Stomach (tissue), 9 donors: ENCODE data around the gene PDE3B. TPM values are rescaled to one million over a fixed set of nuclear protein-coding genes. Genes with fewer than 3 reads are reported as not detected.

Experiments used
- DNase-seq, 2 donors: peaks; one replicate each; pipeline versions ENCODE4 v3.0.0 to v3.0.0-alpha.2; 2013 to 2019
- H3K27ac ChIP-seq, 5 donors: fragments of 200-600 bp in 4 of 5; sonication (generic) in 4 of 5; one replicate each; pipeline ENCODE4 v1.5.1; 2013 to 2019; ENCODE audit warnings: mild to moderate bottlenecking in 1 of 5, moderate library complexity in 1 of 5
- H3K27me3 ChIP-seq, 3 donors: fragments of 200-600 bp; sonication (generic); one replicate each; pipeline ENCODE4 v1.5.1; 2017 to 2019; ENCODE audit warnings: mixed run types in 1 of 3
- H3K36me3 ChIP-seq, 4 donors: fragments of 200-600 bp; sonication (generic); 1 replicate in 3 of 4; 2 replicates in 1 of 4; pipeline ENCODE4 v1.5.1; 2016 to 2019
- H3K4me1 ChIP-seq, 4 donors: fragments of 200-600 bp; sonication (generic); one replicate each; pipeline ENCODE4 v1.5.1; 2016 to 2019
- H3K4me3 ChIP-seq, 4 donors: fragments of 200-600 bp; sonication (generic) in 3 of 4; one replicate each; pipeline ENCODE4 v1.5.1; 2016 to 2019; ENCODE audit warnings: mild to moderate bottlenecking in 1 of 4
- H3K9me3 ChIP-seq, 4 donors: fragments of 200-600 bp; sonication (generic); one replicate each; pipeline ENCODE4 v1.5.1; 2016 to 2019
- CTCF ChIP-seq, 7 experiments: fragments of 450-650 bp in 4 of 7; fragments of 200-600 bp in 3 of 7; sonication (generic) in 3 of 7; IDR thresholded peaks; one replicate each; pipeline ENCODE4 v1.5.1; 2016 to 2019; ENCODE audit warnings: antibody characterized with exemption in 7 of 7, control low read depth in 2 of 7, mild to moderate bottlenecking in 1 of 7
- EP300 ChIP-seq: sonication (generic); formaldehyde crosslinking; IDR thresholded peaks from one replicate; pipeline ENCODE4 v1.6.1; 2017; ENCODE audit warnings: antibody characterized with exemption
- POLR2A ChIP-seq, 4 donors: fragments of 450-650 bp; IDR thresholded peaks; one replicate each; pipeline ENCODE4 v1.6.1; 2016; ENCODE audit warnings: antibody characterized with exemption in 4 of 4, control low read depth in 2 of 4, mild to moderate bottlenecking in 1 of 4, moderate library complexity in 1 of 4
- POLR2AphosphoS5 ChIP-seq, 3 donors: sonication (generic); formaldehyde crosslinking; IDR thresholded peaks; one replicate each; pipeline ENCODE4 v1.6.1; 2016; ENCODE audit warnings: antibody characterized with exemption in 3 of 3
- WGBS, 5 donors: extraction: QIAGEN DNeasy Blood & Tissue Kit in 3 of 5; methylation state at CpG; one replicate each; pipeline versions ENCODE4 v1.1.5 to v1.1.7; 2013 to 2018; 5-methylcytosine and 5-hydroxymethylcytosine counted together
- intact Hi-C: fragments of 100-400 bp; cut with DNase I; formaldehyde crosslinking; loops from one replicate; pipeline ENCODE4 v1.15.1; 2023; ENCODE audit warnings: low total_unique reads
- polyA plus RNA-seq, 3 donors: library from polyadenylated mRNA; stranded (reverse); fragments of 200-250 nt; gene quantifications; one replicate each; pipeline ENCODE4 v1.2.3, GENCODE V29; 2013
- total RNA-seq, 5 donors: library from RNA; depleted of rRNA; stranded (reverse); fragments of >200 nt; gene quantifications; one replicate each; pipeline versions ENCODE4 v1.1.0 to v1.2.3, GENCODE V29; 2014 to 2016
- donor health status: healthy with polysubstance abuse.
- donor health status: Bipolar disorder and iron deficiency.
- donor health status: healthy.

Gene PDE3B
- total and polyA plus RNA-seq, 8 donors: 1.2 to 49.2 (median 14.2) TPM

DNA sequence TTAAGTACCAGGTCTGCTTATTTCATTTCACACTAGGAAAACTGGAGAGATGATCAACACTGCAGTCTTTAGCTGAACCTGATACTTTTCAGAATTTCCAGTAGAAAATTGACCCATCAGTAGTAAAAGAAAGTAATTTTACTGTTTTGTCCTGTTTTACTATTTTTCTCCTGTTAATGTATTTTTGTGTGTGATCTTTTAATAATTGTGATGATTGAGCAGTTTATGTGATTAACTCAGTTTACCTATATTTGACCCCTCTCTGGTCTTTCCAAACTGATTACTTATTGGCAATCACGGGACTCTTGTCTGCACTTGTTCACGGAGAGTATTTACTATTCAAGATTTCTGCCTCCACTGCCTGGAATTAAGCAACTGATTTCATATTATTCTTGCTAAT is 249.0 kb downstream of the PDE3B start:
- H3K4me1 ChIP-seq: peaks cover 12 to 35% (median 24%) of the 10 kb centered on the region in 4 donors
- no peaks in the 10 kb centered on the region for H3K36me3 ChIP-seq
- no peaks in the 10 kb centered on the region for H3K27me3 ChIP-seq
- intact Hi-C loops: no loop called here
- H3K9me3 ChIP-seq: no peaks in the 10 kb centered on the region
- H3K4me3 ChIP-seq: peak overlapping the region; percentile 65 to 79 (median 74)
- no peak for TF ChIP-seq POLR2A (IDR thresholded peaks at IDR 0.05)
- no peak for TF ChIP-seq CTCF (IDR thresholded peaks at IDR 0.05)
- no peak for TF ChIP-seq EP300
- TF ChIP-seq POLR2AphosphoS5 (IDR thresholded peaks at IDR 0.05): no peak
- WGBS, 5 donors: 63 to 70% (median 68%) methylated on average over 2 of the region's 2 CpGs
- no peak for DNase-seq
- H3K27ac ChIP-seq: peak overlapping the region; percentile 34 to 96 (median 93)

GRCh38 chr11:14894657-14895598 is 251.3 kb downstream of the PDE3B start:
- TF ChIP-seq CTCF (IDR thresholded peaks at IDR 0.05) (no peak), EP300 (no peak), POLR2A (IDR thresholded peaks at IDR 0.05) (no peak)
- no peaks in the 10 kb centered on the region for H3K36me3 ChIP-seq
- H3K4me3 ChIP-seq: no peak overlapping the region
- WGBS, 5 donors: 63 to 77% (median 71%) methylated on average over 5 of the region's 5 CpGs
- peaks cover 8 to 21% (median 13%) of the 10 kb centered on the region in 4 donors for H3K4me1 ChIP-seq
- no peak overlapping the region for H3K27ac ChIP-seq
- H3K9me3 ChIP-seq: no peaks in the 10 kb centered on the region
- intact Hi-C loops: no loop called here
- no peaks in the 10 kb centered on the region for H3K27me3 ChIP-seq
- peak in 1 of 2 donors; percentile 28 for DNase-seq

DNA sequence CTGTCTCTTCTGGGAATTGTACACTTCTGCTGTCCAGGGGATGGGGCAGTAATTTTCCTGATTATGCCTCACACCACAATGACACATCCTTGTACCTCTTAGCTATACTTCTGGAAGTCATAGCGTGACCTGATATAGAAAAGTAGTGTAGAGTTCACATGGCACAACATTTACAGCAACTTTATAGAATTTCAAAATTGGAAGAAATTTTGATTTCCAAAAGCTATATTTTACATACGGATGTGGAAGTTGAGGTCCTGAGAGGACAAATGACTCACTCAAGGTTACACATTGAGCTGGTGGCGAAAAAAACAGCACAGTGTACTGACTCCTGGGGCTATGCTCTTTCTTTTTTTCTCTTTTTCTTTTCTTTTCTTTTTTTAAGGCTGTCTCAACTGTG is 254.8 kb downstream of the PDE3B start:
- Histone ChIP-seq H3K9me3 (no peaks in the 10 kb centered on the region), H3K4me1 (peaks cover 0 to 3% (median 0%) of the 10 kb centered on the region in 4 donors), H3K27me3 (no peaks in the 10 kb centered on the region), H3K36me3 (no peaks in the 10 kb centered on the region), H3K27ac (no peak overlapping the region), H3K4me3 (no peak overlapping the region)
- 76 to 95% (median 93%) methylated on average over 3 of the region's 3 CpGs for WGBS, 5 donors
- DNase-seq: no peak
- TF ChIP-seq EP300 (no peak), POLR2A (IDR thresholded peaks at IDR 0.05) (no peak), POLR2AphosphoS5 (IDR thresholded peaks at IDR 0.05) (no peak), CTCF (IDR thresholded peaks at IDR 0.05) (no peak)
- intact Hi-C loops: no loop called here

- WGBS, 5 donors: 57 to 76% (median 64%) methylated on average over 2 of the region's 2 CpGs
- no peak for DNase-seq
- no peak overlapping the region for H3K4me3 ChIP-seq
- no peaks in the 10 kb centered on the region for H3K9me3 ChIP-seq
- intact Hi-C loops: no loop called here
- H3K27me3 ChIP-seq: no peaks in the 10 kb centered on the region
- TF ChIP-seq POLR2A (IDR thresholded peaks at IDR 0.05) (no peak), EP300 (no peak), CTCF (IDR thresholded peaks at IDR 0.05) (no peak), POLR2AphosphoS5 (IDR thresholded peaks at IDR 0.05) (no peak)
- H3K36me3 ChIP-seq: no peaks in the 10 kb centered on the region
- H3K4me1 ChIP-seq: peaks cover 0 to 3% (median 0%) of the 10 kb centered on the region in 4 donors
- no peak overlapping the region for H3K27ac ChIP-seq
These were observed 255.3 kb downstream of the PDE3B start for GRCh38 chr11:14898906-14899305.
